SH-SY5Y (cell line): ENCODE results near the gene CAPN11.

ENCODE experiments used
- GATA2 ChIP-seq: IDR thresholded peaks from 2 replicates; pipeline ENCODE4 v1.6.1; 2011; ENCODE audit warnings: mild to moderate bottlenecking, low read depth, low read length
- GATA3 ChIP-seq: IDR thresholded peaks from 2 replicates; pipeline ENCODE4 v1.6.1; 2011; ENCODE audit warnings: low read depth, mild to moderate bottlenecking, low read length, moderate library complexity

DNA sequence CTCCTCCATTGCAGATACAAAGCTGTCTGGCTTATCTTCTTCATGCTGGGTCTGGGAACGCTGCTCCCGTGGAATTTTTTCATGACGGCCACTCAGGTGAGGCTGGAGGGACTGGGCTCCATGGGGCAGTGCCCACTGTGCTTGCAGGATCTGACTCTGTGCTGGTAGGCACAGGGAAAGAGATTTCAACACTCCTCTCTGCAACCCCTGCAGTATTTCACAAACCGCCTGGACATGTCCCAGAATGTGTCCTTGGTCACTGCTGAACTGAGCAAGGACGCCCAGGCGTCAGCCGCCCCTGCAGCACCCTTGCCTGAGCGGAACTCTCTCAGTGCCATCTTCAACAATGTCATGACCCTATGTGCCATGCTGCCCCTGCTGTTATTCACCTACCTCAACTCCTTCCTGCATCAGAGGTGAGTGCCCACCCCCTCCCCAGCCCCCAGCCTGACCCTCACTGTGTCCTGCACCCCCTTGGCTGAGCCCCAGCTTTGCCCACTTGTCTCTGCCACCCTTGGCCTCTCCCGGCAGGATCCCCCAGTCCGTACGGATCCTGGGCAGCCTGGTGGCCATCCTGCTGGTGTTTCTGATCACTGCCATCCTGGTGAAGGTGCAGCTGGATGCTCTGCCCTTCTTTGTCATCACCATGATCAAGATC, 70.9 kb downstream of the CAPN11 start:
- TF ChIP-seq GATA2 (no peak), GATA3 (no peak)
